Endothelial cell of hepatic sinusoid (primary cell): Measurements from ENCODE around the gene RGS14.

Experiments used
- in situ Hi-C: cut with HindIII; loops from 2 replicates; pipeline ENCODE4 v1.10.0; 2017; ENCODE audit warnings: low sequenced_read_pairs

RGS14 gene

GRCh38 chr5:177343777-177344176 lies 13.9 kb upstream of the RGS14 start:
- in situ Hi-C loops, result no loop called here

GRCh38 chr5:177344891-177345290 lies 12.8 kb upstream of the RGS14 start:
- in situ Hi-C loops, result loop anchor here (5.0 kb wide), 2 partner anchors 73 to 97 kb away; no protein-coding TSS in a partner anchor

GRCh38 chr5:177346820-177347219 lies 10.9 kb upstream of the RGS14 start:
- in situ Hi-C loops, result loop anchor here (5.0 kb wide), 2 partner anchors 75 to 95 kb away; no protein-coding TSS in a partner anchor

GRCh38 chr5:177347699-177348098 lies 10.0 kb upstream of the RGS14 start:
- in situ Hi-C loops, result loop anchor here (5.0 kb wide), 2 partner anchors 75 to 95 kb away; no protein-coding TSS in a partner anchor

GRCh38 chr5:177349362-177349647 lies 8.4 kb upstream of the RGS14 start:
- in situ Hi-C loops, result loop anchor here (5.0 kb wide), 2 partner anchors 77 to 93 kb away; no protein-coding TSS in a partner anchor

- in situ Hi-C loops, result loop anchor here (5.0 kb wide), 2 partner anchors 77 to 93 kb away; no protein-coding TSS in a partner anchor
These were observed 8.0 kb upstream of the RGS14 start for GRCh38 chr5:177349762-177350161.

- in situ Hi-C loops, result no loop called here
These were observed 6.8 kb upstream of the RGS14 start for GRCh38 chr5:177350776-177351391.

GRCh38 chr5:177351392-177352329 lies 6.1 kb upstream of the RGS14 start, which contains the start of gene LMAN2:
Gene LMAN2 (minus strand): TSS chr5:177351668. CDS start chr5:177351647, 21 bp downstream.
- in situ Hi-C loops, result no loop called here

- in situ Hi-C loops, result no loop called here
These were observed 4.6 kb upstream of the RGS14 start for GRCh38 chr5:177353093-177353492.

GRCh38 chr5:177354256-177354655 lies 3.5 kb upstream of the RGS14 start:
- in situ Hi-C loops, result no loop called here

- in situ Hi-C loops, result no loop called here
These were observed 3.0 kb upstream of the RGS14 start for GRCh38 chr5:177354711-177355110.

GRCh38 chr5:177355162-177355867 lies 2.4 kb upstream of the RGS14 start:
- in situ Hi-C loops, result no loop called here

GRCh38 chr5:177355868-177356168 lies 1.9 kb upstream of the RGS14 start:
- in situ Hi-C loops, result no loop called here

GRCh38 chr5:177356746-177357145 lies 978 bp upstream of the RGS14 start:
- in situ Hi-C loops, result no loop called here

GRCh38 chr5:177357146-177357458 lies 622 bp upstream of the RGS14 start:
- in situ Hi-C loops, result no loop called here

GRCh38 chr5:177358370-177358819 lies 671 bp downstream of the RGS14 start:
- in situ Hi-C loops, result no loop called here

- in situ Hi-C loops, result no loop called here
These were observed 1.7 kb downstream of the RGS14 start for GRCh38 chr5:177359451-177359851.

- in situ Hi-C loops, result loop anchor here (5.0 kb wide), 2 partner anchors 33 to 47 kb away; partner anchors contain the start of gene F12
These were observed 2.1 kb downstream of the RGS14 start for GRCh38 chr5:177359860-177360259.

GRCh38 chr5:177360740-177361139 lies 3.0 kb downstream of the RGS14 start:
- in situ Hi-C loops, result loop anchor here (5.0 kb wide), 2 partner anchors 33 to 47 kb away; partner anchors contain the start of gene F12

- in situ Hi-C loops, result loop anchor here (5.0 kb wide), 2 partner anchors 34 to 46 kb away; partner anchors contain the start of gene F12
These were observed 3.9 kb downstream of the RGS14 start for GRCh38 chr5:177361418-177362291.
